22Rv1 (cell line): ENCODE data around the gene DDC.
A peak's percentile ranks its signal among the peaks of the same experiment; 100 is the strongest.

Source experiments
- H3K27ac ChIP-seq: fragments of 450-650 bp; 2 replicates; pipeline ENCODE4 v1.5.1; 2017
- CTCF ChIP-seq: fragments of 450-650 bp; IDR thresholded peaks from 2 replicates; pipeline ENCODE4 v1.5.1; 2017; ENCODE audit warnings: mild to moderate bottlenecking
- ZFX ChIP-seq: fragments of 450-650 bp; IDR thresholded peaks from 2 replicates; pipeline ENCODE4 v1.6.1; 2017; ENCODE audit warnings: antibody characterized with exemption, borderline replicate concordance

DDC gene, protein sequence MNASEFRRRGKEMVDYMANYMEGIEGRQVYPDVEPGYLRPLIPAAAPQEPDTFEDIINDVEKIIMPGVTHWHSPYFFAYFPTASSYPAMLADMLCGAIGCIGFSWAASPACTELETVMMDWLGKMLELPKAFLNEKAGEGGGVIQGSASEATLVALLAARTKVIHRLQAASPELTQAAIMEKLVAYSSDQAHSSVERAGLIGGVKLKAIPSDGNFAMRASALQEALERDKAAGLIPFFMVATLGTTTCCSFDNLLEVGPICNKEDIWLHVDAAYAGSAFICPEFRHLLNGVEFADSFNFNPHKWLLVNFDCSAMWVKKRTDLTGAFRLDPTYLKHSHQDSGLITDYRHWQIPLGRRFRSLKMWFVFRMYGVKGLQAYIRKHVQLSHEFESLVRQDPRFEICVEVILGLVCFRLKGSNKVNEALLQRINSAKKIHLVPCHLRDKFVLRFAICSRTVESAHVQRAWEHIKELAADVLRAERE

DNA sequence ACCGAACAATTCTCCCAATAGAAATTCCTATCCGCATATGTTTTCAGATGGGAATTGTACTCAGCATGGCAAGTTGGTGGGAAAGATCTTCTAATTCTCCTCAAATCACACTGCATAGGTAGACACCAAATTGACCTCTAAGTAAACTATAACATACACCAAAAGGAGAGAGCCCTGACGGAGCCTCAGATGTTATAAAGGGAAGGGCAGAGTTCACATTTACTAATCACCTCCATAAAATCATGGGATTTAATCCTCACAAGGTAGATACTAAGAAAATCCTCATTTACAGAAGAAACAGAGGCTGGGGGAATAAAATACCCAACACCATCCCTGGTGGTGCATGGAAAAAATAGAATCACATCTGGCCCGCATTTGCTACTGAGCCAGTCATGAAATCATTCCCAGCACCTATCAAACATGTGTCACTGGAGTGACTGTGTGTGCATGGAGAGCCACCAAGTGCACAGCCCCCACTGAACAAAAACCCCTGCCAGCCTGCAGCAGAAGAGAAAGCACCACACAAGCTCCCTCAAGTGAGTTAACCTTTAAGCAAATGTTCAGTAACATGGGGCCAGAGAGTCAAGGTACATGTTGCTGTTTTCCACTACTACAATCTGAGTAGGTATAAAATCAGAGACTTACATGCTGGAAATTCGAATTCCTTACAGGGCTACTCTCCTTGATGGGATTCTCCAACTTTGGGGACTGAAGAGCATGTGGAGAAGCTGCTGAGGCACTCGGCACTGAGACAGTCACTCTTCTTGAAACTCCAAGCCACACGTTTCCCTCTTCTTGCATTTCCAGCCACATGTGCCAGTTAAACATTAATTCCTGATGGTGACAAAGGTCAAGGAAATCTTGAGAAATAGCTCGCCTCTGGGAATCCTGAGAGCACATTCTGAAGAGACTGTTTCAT is at the start of gene DDC:
Gene DDC, minus strand, starts transcription at position 766 of the 919 bp plus-strand sequence. CDS start 21,320 bp downstream, outside the sequence.
- no peak for TF ChIP-seq ZFX
- no peak for TF ChIP-seq CTCF
- H3K27ac ChIP-seq, result peak within 1 kb of the TSS; percentile 48

DNA sequence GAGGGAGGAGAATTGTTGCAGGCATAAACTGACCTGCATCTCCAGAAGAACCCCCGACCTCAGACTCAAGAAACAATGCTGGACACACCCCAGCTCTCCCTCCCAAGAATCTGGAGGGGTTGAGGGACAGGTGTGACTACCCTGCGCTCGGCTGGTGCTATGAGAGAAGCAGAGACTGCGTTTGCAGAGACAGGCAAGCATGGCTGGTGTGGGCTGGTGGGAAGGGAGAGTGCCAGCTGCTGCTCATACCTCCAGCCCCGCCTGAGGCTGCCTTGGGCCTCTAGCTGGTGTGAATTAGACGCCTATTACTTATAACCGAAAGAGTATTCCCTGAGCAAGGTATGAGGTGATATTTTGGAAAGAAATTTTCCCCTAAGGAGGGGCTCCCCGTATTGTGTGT is 48.3 kb upstream of the DDC start:
- H3K27ac ChIP-seq, result no peak overlapping the region
- TF ChIP-seq CTCF (no peak), ZFX (no peak)

DNA sequence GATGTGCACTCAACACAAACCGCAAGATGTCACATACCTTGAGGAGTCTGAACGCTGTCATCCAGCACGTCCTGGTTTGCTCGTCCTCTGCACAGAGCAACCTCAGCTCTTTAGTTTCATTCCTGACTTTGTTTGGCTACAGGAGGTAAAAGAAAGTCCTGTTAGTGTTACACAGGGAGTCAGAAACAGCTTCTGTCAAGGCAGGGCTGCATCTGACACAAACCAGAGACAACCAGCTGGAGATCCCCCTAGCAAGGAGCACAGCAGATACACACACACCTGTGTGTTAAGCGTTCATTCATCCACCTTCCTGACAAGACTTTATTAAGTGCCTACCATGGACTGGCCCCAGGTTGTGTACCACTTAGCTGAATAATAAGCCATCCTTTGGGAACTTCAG is 47.5 kb upstream of the DDC start:
- TF ChIP-seq CTCF, result no peak
- TF ChIP-seq ZFX, result no peak
- H3K27ac ChIP-seq, result no peak overlapping the region

- H3K27ac ChIP-seq, result no peak overlapping the region
- TF ChIP-seq CTCF, result no peak
- no peak for TF ChIP-seq ZFX
Measured at GRCh38 chr7:50610521-50611277, 45.5 kb upstream of the DDC start.

DNA sequence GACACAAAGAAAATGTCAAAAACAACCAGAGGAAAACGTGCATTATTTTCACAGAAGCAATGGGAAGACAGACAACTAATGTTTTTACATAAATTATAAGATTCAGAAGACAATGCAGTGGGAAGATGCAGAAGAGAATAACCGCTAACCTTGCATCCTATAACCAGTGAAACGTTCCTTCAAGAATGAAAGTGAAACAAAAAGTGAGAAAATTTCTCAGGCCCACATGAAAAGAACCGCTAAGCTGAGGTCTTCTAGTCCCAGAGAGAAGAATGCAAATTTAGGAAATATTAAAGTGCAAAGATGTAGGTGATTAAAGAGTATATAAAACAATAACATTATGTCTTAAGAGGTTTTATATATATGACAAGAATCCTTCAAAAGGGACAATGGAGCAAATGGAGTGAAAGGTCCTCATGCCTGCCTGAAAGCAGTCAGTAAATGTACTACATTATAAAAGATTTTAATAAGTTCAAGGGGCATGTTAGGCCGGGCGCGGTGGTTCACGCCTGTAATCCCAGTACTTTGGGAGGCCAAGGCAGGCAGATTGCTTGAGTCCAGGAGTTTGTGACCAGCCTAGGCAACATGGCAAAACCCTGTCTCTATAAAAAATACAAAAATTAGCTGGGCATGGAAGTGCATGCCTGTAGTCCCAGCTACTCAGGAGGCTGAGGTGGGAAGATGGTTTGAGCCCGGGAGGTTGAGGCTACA is 43.1 kb upstream of the DDC start:
- TF ChIP-seq ZFX, result no peak
- TF ChIP-seq CTCF, result no peak
- no peak overlapping the region for H3K27ac ChIP-seq

GRCh38 chr7:50607524-50608125 is 42.4 kb upstream of the DDC start:
- TF ChIP-seq CTCF, result no peak
- no peak for TF ChIP-seq ZFX
- H3K27ac ChIP-seq, result no peak overlapping the region
